Measurements from ENCODE around the gene PCDHB1. TPM values are rescaled to one million over a fixed set of nuclear protein-coding genes. Genes with fewer than 3 reads are reported as not detected.
A peak's percentile ranks its signal among the peaks of the same experiment; 100 is the strongest.

PCDHB1 gene
- total and polyA plus RNA-seq, 2 donors (not counting 3 experiments of a cell fraction or from before 2014, with no cell fraction given): not detected

DNA sequence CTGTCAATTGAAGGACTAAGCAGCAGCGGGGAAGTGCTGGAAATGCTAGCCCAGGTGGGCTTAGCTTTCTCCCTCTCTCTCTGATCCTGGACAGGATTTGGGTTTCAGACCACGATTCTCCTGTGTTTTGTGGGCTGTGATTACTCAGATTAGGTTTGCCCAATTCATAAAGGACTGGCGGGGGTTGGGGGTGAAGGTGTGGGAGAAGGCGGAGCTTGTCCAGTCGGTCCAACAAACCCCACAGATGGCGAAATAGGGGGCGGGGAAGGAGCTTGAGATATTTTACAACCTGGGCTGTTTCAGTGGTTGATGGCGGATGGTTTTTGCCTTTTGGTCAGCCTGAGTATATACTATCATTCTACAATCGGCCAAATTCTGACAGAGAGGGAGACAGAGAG is 49.7 kb upstream of the PCDHB1 start:
- H3K9me3 ChIP-seq (replicated peaks; ENCODE audit: control insufficient read depth, insufficient read depth, low read length): no peaks in the 10 kb centered on the region
- H2AFZ ChIP-seq (ENCODE audit: low read depth, low read length): peak overlapping the region; percentile 52
- DNase-seq (ENCODE audit: low read depth, low spot score): no peak
- dilution Hi-C loops (cut with MboI; ENCODE audit: extremely low pct_ligation_motif_present, low sequenced_read_pairs): no loop called here
- H3K36me3 ChIP-seq (ENCODE audit: control insufficient read depth in 2 of 2, extremely low read depth in 1 of 2, insufficient read depth in 2 of 2, low read length in 2 of 2): no peaks in the 10 kb centered on the region
- TF ChIP-seq EZH2 (IDR thresholded peaks at IDR 0.05; ENCODE audit: borderline replicate concordance, low read depth, low read length, severe bottlenecking): no peak
- TF ChIP-seq GATA2 (IDR thresholded peaks at IDR 0.05; ENCODE audit: insufficient read depth, insufficient read length, low read depth, low read length): no peak
- TF ChIP-seq MAX (IDR thresholded peaks at IDR 0.05; ENCODE audit: insufficient read depth, insufficient read length): no peak
- no peak for TF ChIP-seq JUN (IDR thresholded peaks at IDR 0.05; ENCODE audit: borderline replicate concordance, insufficient read depth, insufficient read length, low read depth)
- no peak for TF ChIP-seq POLR2AphosphoS5 (IDR thresholded peaks at IDR 0.05; ENCODE audit: insufficient read depth, low read depth, low read length)
- TF ChIP-seq FOS (IDR thresholded peaks at IDR 0.05; ENCODE audit: borderline replicate concordance, insufficient read depth, low read length): no peak
- TF ChIP-seq POLR2A (IDR thresholded peaks at IDR 0.05; ENCODE audit: low read depth, low read length): no peak
- TF ChIP-seq MYC (IDR thresholded peaks at IDR 0.05; ENCODE audit: low read depth, low read length): no peak
- TF ChIP-seq, protein P1, sequence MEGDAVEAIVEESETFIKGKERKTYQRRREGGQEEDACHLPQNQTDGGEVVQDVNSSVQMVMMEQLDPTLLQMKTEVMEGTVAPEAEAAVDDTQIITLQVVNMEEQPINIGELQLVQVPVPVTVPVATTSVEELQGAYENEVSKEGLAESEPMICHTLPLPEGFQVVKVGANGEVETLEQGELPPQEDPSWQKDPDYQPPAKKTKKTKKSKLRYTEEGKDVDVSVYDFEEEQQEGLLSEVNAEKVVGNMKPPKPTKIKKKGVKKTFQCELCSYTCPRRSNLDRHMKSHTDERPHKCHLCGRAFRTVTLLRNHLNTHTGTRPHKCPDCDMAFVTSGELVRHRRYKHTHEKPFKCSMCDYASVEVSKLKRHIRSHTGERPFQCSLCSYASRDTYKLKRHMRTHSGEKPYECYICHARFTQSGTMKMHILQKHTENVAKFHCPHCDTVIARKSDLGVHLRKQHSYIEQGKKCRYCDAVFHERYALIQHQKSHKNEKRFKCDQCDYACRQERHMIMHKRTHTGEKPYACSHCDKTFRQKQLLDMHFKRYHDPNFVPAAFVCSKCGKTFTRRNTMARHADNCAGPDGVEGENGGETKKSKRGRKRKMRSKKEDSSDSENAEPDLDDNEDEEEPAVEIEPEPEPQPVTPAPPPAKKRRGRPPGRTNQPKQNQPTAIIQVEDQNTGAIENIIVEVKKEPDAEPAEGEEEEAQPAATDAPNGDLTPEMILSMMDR (IDR thresholded peaks at IDR 0.05; ENCODE audit: extremely low read depth in 1 of 2, insufficient read depth in 1 of 2, low read depth in 1 of 2, low read length in 2 of 2): no peak
- no peaks in the 10 kb centered on the region for H3K79me2 ChIP-seq (ENCODE audit: control insufficient read depth, insufficient read depth, low read length)
- no peaks in the 10 kb centered on the region for H3K9me1 ChIP-seq (replicated peaks; ENCODE audit: control insufficient read depth, extremely low read depth, insufficient read depth, low read length)
- H3K4me2 ChIP-seq (ENCODE audit: insufficient read depth, low read length): peak overlapping the region; percentile 54
- no peaks in the 10 kb centered on the region for H3K27me3 ChIP-seq (ENCODE audit: control insufficient read depth in 2 of 2, insufficient read depth in 2 of 2, low read length in 2 of 2)
- H3K9ac ChIP-seq (replicated peaks; ENCODE audit: extremely low read depth, insufficient read depth, low read length): no peak overlapping the region
- POLR2A ChIA-PET: no interaction called here
- intact Hi-C loops (cut with micrococcal nuclease): no loop called here
- BruUV-seq (replicated peaks): no TSS peak
- CTCF ChIA-PET: no interaction called here
- H3K4me1 ChIP-seq (ENCODE audit: control insufficient read depth, extremely low read depth, insufficient read depth, low read length): peaks cover 6% of the 10 kb centered on the region
- no peak overlapping the region for H3K27ac ChIP-seq (ENCODE audit: insufficient read depth, low read depth, low read length)
- peak overlapping the region; percentile 6 to 31 (median 12) for H3K4me3 ChIP-seq (replicated peaks in 1 of 3; ENCODE audit: insufficient read depth in 1 of 3, low read depth in 1 of 3, low read length in 3 of 3)
- H4K20me1 ChIP-seq (replicated peaks; ENCODE audit: control insufficient read depth, extremely low read depth, insufficient read depth, low read length): no peaks in the 10 kb centered on the region
- FAIRE-seq: no peak
